CD14-positive monocyte (primary cell): ENCODE data around the gene CCL4L2. TPM values are rescaled to one million over a fixed set of nuclear protein-coding genes. Genes with fewer than 3 reads are reported as not detected.
"Not testable (repeated sequence)": the region's sequence is repeated elsewhere in the genome, so short reads cannot be mapped to it uniquely, and the experiment has no call there.

ENCODE experiments used
- DNase-seq, 3 donors: peaks; one replicate each; pipeline ENCODE4 v3.0.0-alpha.2; 2011 to 2022
- H2AFZ ChIP-seq: 2 replicates; pipeline ENCODE4 v1.6.0; 2012; ENCODE audit warnings: mild to moderate bottlenecking, low read depth, low read length, inconsistent platforms; ENCODE audit not compliant: insufficient read depth, poor library complexity, severe bottlenecking
- H3K27ac ChIP-seq, 2 donors: 1 replicate in 1 of 2; 2 replicates in 1 of 2; pipeline ENCODE4 v1.5.1; 2012 to 2013; ENCODE audit warnings: low read length in 2 of 2, control low read depth in 1 of 2, inconsistent platforms in 1 of 2, low read depth in 1 of 2, mild to moderate bottlenecking in 1 of 2
- H3K27me3 ChIP-seq, 2 donors: one replicate each; pipeline versions ENCODE4 v1.6.0 to v1.6.1; 2011 to 2013; ENCODE audit warnings: low read length in 2 of 2; ENCODE audit not compliant: control insufficient read depth in 2 of 2, insufficient read depth in 2 of 2
- H3K36me3 ChIP-seq, 2 donors: replicated peaks in 1 of 2; 1 replicate in 1 of 2; 2 replicates in 1 of 2; pipeline versions ENCODE4 v1.5.1 to v1.6.1; 2012 to 2013; ENCODE audit warnings: low read length in 2 of 2, control low read depth in 1 of 2, inconsistent platforms in 1 of 2, mild to moderate bottlenecking in 1 of 2; ENCODE audit not compliant: insufficient read depth in 2 of 2, control insufficient read depth in 1 of 2
- H3K4me1 ChIP-seq, 2 donors: 1 replicate in 1 of 2; 2 replicates in 1 of 2; pipeline versions ENCODE4 v1.5.1 to v1.6.1; 2012 to 2013; ENCODE audit warnings: low read length in 2 of 2, control low read depth in 1 of 2, inconsistent platforms in 1 of 2, mild to moderate bottlenecking in 1 of 2, moderate library complexity in 1 of 2; ENCODE audit not compliant: insufficient read depth in 2 of 2, control insufficient read depth in 1 of 2
- H3K4me2 ChIP-seq: replicated peaks from 2 replicates; pipeline ENCODE3; 2012; ENCODE audit warnings: low read length, moderate library complexity, mild to moderate bottlenecking; ENCODE audit not compliant: poor library complexity, severe bottlenecking; ENCODE audit errors: extremely low read depth
- H3K4me3 ChIP-seq, 3 experiments: fragments of 200-600 bp in 1 of 3; sonication (generic) in 1 of 3; replicated peaks in 1 of 3; 1 replicate in 2 of 3; 2 replicates in 1 of 3; pipeline ENCODE4 v1.5.1; 2011 to 2013; ENCODE audit warnings: low read length in 3 of 3, mild to moderate bottlenecking in 3 of 3, control low read depth in 2 of 3, low read depth in 2 of 3, inconsistent platforms in 1 of 3, moderate library complexity in 1 of 3
- H3K79me2 ChIP-seq: 2 replicates; pipeline ENCODE4 v1.6.0; 2012; ENCODE audit warnings: mild to moderate bottlenecking, control low read depth, inconsistent platforms, low read length, moderate library complexity; ENCODE audit not compliant: insufficient read depth
- H3K9ac ChIP-seq: 2 replicates; pipeline ENCODE4 v1.6.0; 2017; ENCODE audit warnings: low read length, mild to moderate bottlenecking; ENCODE audit not compliant: insufficient read depth, poor library complexity, severe bottlenecking
- H3K9me3 ChIP-seq, 2 donors: replicated peaks in 1 of 2; 1 replicate in 1 of 2; 2 replicates in 1 of 2; pipeline versions ENCODE4 v1.5.1 to v1.6.1; 2012 to 2013; ENCODE audit warnings: low read length in 2 of 2, control low read depth in 1 of 2; ENCODE audit not compliant: control insufficient read depth in 1 of 2, insufficient read depth in 1 of 2
- H4K20me1 ChIP-seq: 2 replicates; pipeline ENCODE4 v1.6.0; 2012; ENCODE audit warnings: mild to moderate bottlenecking, low read length, control low read depth, moderate library complexity; ENCODE audit not compliant: insufficient read depth
- H3K27ac Mint-ChIP-seq, 7 donors: one replicate each; pipeline ENCODE4 v1.8.0; 2020; ENCODE audit warnings: mild to moderate bottlenecking in 7 of 7, mixed read lengths in 7 of 7, moderate library complexity in 6 of 7, inconsistent platforms in 2 of 7
- H3K27me3 Mint-ChIP-seq, 3 donors: one replicate each; pipeline ENCODE4 v1.8.0; 2021 to 2022; ENCODE audit warnings: low read depth in 3 of 3, mild to moderate bottlenecking in 3 of 3, mixed read lengths in 3 of 3, moderate library complexity in 3 of 3, inconsistent platforms in 1 of 3
- H3K36me3 Mint-ChIP-seq, 2 donors: one replicate each; pipeline ENCODE4 v1.8.0; 2020; ENCODE audit warnings: mixed read lengths in 2 of 2, inconsistent platforms in 1 of 2, mild to moderate bottlenecking in 1 of 2
- H3K4me1 Mint-ChIP-seq: one replicate; pipeline ENCODE4 v1.8.0; 2020; ENCODE audit warnings: mild to moderate bottlenecking, mixed read lengths
- H3K4me3 Mint-ChIP-seq, 2 donors: one replicate each; pipeline ENCODE4 v1.8.0; 2020; ENCODE audit warnings: mild to moderate bottlenecking in 2 of 2, mixed read lengths in 2 of 2, moderate library complexity in 1 of 2
- H3K9me3 Mint-ChIP-seq, 7 donors: one replicate each; pipeline ENCODE4 v1.8.0; 2020 to 2022; ENCODE audit warnings: mixed read lengths in 7 of 7, mild to moderate bottlenecking in 6 of 7, moderate library complexity in 6 of 7, inconsistent platforms in 2 of 7
- WGBS: methylation state at CpG from one replicate; pipeline ENCODE4 v1.1.5; 2013; ENCODE audit warnings: missing lambda C conversion rate; ENCODE audit not compliant: insufficient coverage; 5-methylcytosine and 5-hydroxymethylcytosine counted together
- intact Hi-C, 2 donors: fragments of 100-400 bp; cut with micrococcal nuclease; formaldehyde crosslinking; loops; one replicate each; pipeline versions ENCODE4 v1.15.0 to v1.15.1; 2023
- polyA plus RNA-seq, 3 donors: library from polyadenylated mRNA; depleted of rRNA in 1 of 3; unstranded in 2 of 3; stranded (reverse) in 1 of 3; fragments of 300-500 nt in 2 of 3; fragments of >200 nt in 1 of 3; fragmentation: Illumina TruSeq in 2 of 3; gene quantifications; 1 replicate in 2 of 3; 2 replicates in 1 of 3; pipeline ENCODE4 v1.2.3, GENCODE V29; 2012 to 2021
- TF ChIP-seq, protein P1 (sequence below): fragments of 200-600 bp; IDR thresholded peaks from one replicate; pipeline ENCODE4 v1.8.0; 2022; ENCODE audit warnings: antibody characterized with exemption, mild to moderate bottlenecking

CCL4L2 gene
- polyA plus RNA-seq, 3 donors = 24.8 to 32.7 (median 25.3) TPM

DNA sequence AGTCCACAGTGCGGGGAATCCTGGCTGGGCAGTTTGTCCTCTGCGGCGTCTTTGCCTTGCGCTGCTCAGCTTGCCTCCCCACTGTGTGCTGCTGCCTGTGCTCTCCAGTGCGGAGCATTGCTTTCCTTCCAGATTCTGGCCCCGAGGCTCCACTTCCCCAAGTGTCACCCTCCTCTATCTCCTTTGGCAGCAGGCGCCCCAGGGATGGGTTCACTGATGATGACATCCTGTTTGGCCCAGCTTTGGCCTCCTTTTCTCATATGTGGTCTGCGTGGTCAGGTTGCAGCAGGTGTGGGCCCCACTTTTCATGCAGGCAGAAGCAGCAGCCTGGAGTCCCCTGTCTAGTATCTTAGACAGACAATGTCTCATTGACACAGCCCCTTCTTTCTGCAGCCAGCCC is 9.4 kb upstream of the CCL4L2 start:
- WGBS = no CpG with 5 or more reads among the region's 8 CpGs
- H3K79me2 ChIP-seq, H3K9ac ChIP-seq, H4K20me1 ChIP-seq, H3K36me3 Mint-ChIP-seq, H3K4me2 ChIP-seq, H3K9me3 Mint-ChIP-seq, H3K9me3 ChIP-seq, H3K27me3 Mint-ChIP-seq, H3K4me3 ChIP-seq, H2AFZ ChIP-seq, H3K36me3 ChIP-seq, intact Hi-C loops, H3K27me3 ChIP-seq: not testable (repeated sequence)
- peak in 2 of 3 donors; percentile 59 to 69 for DNase-seq
- Mint-ChIP-seq H3K4me1 (peaks cover 68% of the 10 kb centered on the region), H3K4me3 (peak overlapping the region; percentile 10 to 43), H3K27ac (peak overlapping the region in 6 of 7 donors; percentile 66 to 88 (median 78))
- peak overlapping the region in 1 of 2 donors; percentile 20 for H3K27ac ChIP-seq
- peaks cover 62 to 67% of the 10 kb centered on the region in 2 donors for H3K4me1 ChIP-seq

DNA sequence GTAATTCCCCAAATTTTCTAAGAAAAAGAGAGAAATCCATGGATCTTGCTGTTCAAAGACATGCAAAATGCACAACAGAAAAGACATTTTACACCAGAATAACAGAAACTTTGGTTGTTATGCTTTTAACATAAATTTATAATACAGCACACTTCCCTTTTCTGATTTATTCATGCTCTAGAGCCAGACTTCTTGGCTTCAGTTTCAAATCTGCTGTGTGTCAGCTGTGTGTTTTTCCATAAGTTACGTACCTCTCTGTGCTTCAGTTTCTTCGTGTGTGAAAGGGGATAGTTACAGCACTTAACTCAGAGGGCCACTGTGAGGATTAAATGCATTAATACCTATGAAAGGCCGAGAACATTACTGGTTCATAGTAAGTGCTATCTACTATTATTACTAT is 7.5 kb upstream of the CCL4L2 start:
- H3K4me3 Mint-ChIP-seq = no peak overlapping the region
- TF ChIP-seq, protein P1, sequence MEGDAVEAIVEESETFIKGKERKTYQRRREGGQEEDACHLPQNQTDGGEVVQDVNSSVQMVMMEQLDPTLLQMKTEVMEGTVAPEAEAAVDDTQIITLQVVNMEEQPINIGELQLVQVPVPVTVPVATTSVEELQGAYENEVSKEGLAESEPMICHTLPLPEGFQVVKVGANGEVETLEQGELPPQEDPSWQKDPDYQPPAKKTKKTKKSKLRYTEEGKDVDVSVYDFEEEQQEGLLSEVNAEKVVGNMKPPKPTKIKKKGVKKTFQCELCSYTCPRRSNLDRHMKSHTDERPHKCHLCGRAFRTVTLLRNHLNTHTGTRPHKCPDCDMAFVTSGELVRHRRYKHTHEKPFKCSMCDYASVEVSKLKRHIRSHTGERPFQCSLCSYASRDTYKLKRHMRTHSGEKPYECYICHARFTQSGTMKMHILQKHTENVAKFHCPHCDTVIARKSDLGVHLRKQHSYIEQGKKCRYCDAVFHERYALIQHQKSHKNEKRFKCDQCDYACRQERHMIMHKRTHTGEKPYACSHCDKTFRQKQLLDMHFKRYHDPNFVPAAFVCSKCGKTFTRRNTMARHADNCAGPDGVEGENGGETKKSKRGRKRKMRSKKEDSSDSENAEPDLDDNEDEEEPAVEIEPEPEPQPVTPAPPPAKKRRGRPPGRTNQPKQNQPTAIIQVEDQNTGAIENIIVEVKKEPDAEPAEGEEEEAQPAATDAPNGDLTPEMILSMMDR = no peak
- H3K27me3 Mint-ChIP-seq = peaks cover 1 to 2% (median 1%) of the 10 kb centered on the region in 3 donors
- intact Hi-C loops = no loop called here
- no peaks in the 10 kb centered on the region for H3K9me3 ChIP-seq
- peak overlapping the region in 6 of 7 donors; percentile 63 to 89 (median 70) for H3K27ac Mint-ChIP-seq
- H3K27ac ChIP-seq = peak overlapping the region; percentile 61 to 67
- peak overlapping the region in 1 of 3 experiments; percentile 2 for H3K4me3 ChIP-seq
- no peaks in the 10 kb centered on the region for H3K27me3 ChIP-seq
- no peak overlapping the region for H2AFZ ChIP-seq
- no peaks in the 10 kb centered on the region for H4K20me1 ChIP-seq
- no peak overlapping the region for H3K9ac ChIP-seq
- WGBS = no CpG with 5 or more reads among the region's 3 CpGs
- no peak for DNase-seq
- peaks cover 45 to 49% of the 10 kb centered on the region in 2 donors for H3K4me1 ChIP-seq
- no peaks in the 10 kb centered on the region for H3K79me2 ChIP-seq
- H3K4me2 ChIP-seq = no peak overlapping the region
- no peaks in the 10 kb centered on the region for H3K36me3 ChIP-seq
- peaks cover 0 to 2% (median 0%) of the 10 kb centered on the region in 7 donors for H3K9me3 Mint-ChIP-seq
- peaks cover 51% of the 10 kb centered on the region for H3K4me1 Mint-ChIP-seq
- H3K36me3 Mint-ChIP-seq = peaks cover 3% of the 10 kb centered on the region in 2 donors
